GM10266 (cell line): ENCODE results near the gene B4GALT4.

Source experiments
- DNase-seq: peaks from one replicate; pipeline ENCODE4 v3.0.0; 2012; ENCODE audit errors: extremely low spot score
- TF ChIP-seq, protein P1 (sequence below): IDR thresholded peaks from 2 replicates; pipeline ENCODE4 v1.5.1; 2012; ENCODE audit warnings: mild to moderate bottlenecking, low read depth; ENCODE audit not compliant: control insufficient read depth, insufficient read depth; ENCODE audit errors: missing control alignments

B4GALT4 gene

DNA sequence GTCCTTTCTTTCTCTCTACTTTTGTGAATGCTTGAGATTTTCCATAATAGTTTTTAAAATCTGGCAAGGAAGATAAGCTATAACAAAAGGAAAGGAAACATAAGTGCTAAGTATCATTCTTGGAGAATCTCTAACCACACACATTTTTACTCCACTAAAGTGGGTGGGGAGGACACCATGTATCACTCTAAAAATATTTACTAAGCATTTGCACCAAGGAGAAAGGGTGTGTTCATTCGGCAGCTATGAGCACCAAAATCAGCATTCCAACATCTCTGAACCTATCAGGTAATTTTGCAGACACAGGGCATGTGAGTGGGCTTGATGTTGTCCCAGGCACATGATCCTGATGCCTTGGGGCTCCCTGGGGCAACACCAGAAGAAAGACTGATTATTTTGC lies 5.5 kb downstream of the B4GALT4 start:
- TF ChIP-seq, protein P1, sequence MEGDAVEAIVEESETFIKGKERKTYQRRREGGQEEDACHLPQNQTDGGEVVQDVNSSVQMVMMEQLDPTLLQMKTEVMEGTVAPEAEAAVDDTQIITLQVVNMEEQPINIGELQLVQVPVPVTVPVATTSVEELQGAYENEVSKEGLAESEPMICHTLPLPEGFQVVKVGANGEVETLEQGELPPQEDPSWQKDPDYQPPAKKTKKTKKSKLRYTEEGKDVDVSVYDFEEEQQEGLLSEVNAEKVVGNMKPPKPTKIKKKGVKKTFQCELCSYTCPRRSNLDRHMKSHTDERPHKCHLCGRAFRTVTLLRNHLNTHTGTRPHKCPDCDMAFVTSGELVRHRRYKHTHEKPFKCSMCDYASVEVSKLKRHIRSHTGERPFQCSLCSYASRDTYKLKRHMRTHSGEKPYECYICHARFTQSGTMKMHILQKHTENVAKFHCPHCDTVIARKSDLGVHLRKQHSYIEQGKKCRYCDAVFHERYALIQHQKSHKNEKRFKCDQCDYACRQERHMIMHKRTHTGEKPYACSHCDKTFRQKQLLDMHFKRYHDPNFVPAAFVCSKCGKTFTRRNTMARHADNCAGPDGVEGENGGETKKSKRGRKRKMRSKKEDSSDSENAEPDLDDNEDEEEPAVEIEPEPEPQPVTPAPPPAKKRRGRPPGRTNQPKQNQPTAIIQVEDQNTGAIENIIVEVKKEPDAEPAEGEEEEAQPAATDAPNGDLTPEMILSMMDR, result no peak
- no peak for DNase-seq

DNA sequence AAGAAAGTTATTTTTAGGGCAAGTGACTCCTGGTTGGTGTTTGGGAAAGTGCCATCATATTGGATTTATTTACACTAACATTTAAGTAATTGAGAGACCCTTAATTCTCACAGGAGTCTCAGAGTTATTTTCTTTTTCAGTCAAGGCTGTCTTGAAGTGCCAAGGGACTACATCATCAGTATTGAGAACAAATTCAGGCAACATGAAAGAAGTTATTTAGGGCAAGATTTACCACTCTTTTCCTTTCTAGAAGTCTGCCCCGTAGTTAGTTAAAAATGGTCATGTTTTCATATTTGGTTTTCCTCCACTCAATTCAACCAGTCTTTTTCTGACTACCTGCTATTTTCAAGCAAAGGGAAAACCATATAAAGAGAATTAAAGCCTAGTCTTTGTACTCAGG lies 6.1 kb downstream of the B4GALT4 start:
- DNase-seq, result no peak
- TF ChIP-seq, protein P1, result no peak

DNA sequence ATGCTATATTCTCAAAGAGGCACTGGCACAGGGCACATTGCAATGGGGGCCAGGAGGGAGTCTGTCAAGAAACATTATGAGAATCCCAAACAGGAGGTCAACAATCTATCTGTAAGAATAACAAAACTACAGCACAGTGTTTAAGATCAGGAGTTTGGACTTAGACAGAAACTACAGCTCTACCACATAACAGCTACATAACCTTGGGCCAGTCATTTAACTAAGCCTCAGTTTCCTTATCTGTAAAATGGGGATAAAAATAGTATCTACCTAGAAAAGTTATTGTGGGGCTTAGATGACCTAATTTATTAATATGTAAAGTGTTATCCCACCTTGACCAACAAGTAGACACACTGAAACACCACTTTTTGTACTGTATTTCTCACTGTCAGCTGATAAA lies 9.9 kb downstream of the B4GALT4 start:
- TF ChIP-seq, protein P1, result no peak
- no peak for DNase-seq

DNA sequence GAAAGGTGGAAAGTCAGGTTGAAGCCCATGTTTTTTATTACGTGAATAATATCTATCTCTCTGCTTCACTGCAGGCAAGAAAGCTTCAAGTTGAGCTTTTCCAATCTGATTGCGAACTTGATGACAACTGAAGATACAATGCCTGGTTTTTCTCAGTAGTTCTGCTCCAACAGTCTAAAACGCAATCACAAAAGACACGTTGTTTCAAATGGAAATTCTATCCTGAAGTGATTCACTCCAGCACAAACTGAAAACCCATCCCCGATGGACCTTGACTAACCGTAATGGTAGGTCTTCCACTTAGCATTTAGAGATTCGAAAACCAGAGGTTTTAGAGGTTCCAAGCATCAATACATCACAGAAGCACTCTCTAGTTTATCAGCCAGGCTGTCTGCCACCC lies 10.6 kb downstream of the B4GALT4 start:
- TF ChIP-seq, protein P1, result no peak
- no peak for DNase-seq

DNA sequence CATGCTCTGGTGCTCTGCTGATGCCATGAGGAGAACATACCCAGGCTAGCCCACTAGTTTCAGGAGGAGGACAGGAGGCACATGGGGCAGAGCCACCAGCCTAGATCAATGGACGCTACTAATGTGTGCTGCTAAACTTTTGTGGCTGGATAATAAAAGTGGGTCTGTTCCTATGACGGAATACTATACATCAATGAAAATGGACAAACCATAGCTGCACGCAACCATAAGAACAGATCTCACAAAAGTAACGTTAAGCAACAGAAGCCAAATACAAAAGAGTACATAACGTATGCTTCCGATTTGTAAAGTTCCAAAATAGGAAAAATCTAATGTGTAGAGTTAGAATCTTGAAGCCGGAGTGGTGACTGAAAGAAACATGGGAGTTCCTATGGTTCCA lies 11.5 kb downstream of the B4GALT4 start:
- DNase-seq, result no peak
- TF ChIP-seq, protein P1, result no peak

DNA sequence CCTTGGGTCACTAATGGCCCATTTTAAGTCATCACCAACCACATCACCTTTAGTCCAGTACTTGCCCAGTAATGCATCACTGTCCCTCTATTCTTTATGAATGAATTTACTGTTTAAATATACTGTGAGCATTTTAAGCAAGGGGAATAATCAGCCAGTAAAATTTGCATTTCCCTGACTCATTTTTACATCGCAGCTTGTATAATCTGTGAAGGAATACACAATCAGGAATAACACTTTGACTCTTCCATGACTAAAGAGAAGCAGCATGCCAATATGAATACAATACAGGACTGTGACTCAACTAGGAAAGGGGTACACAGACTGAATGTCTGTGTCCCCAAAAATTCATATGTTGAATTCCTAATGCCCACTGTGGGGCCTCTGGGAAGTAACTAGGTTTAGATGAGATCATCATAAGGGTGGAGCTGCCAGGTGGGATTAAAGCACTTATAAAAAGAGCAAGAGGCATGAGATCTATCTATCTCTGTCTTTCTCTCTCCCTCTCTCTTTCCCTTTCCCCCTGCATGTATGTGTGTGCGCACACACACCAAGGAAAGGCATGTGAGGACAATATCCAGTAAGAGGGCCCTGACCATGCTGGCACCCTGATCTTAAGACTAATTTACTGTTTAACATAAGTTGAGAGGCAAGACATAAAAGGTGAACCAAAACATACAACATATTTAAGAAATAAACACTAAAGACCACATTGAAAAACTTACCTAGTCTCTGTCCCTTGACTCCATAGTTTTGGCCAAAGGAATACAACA lies 12.1 kb downstream of the B4GALT4 start:
- DNase-seq, result no peak
- TF ChIP-seq, protein P1, result no peak

DNA sequence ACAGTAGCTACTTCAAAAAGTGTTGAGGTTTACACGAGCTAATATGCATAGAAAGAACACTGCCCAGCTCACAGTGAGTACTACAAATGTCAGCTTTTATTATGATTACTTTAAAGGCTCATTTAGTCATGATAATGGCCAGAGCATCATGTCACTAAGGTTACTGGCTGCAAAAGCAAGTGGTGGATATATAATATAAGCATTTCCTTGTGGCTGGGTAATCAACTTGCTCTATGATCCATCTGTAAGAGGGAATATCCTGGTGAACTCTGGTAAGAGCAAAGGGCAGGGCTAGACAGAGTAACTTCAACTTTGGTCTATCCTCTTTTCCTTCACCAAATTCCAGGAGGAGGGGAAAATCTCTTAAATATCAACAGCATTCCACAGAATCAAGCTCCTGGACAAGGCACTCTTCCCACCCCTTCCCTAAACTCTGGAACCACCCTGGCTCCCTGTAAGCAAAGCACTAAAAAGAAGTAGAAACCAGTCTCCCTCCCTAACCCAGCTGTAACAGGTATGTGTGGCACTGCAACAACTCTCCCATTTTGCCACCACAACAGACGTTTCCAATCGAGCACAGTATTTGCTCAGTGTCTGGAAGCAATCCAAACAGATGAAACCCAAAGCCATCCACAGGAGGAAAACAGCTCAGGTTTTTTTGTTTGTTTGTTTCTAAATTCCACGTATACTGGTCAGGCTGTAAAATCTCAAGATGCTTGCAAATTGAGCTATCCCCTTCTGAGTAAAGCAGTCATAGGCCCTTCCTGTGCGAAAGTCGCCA lies 13.4 kb downstream of the B4GALT4 start:
- DNase-seq, result no peak
- TF ChIP-seq, protein P1, result no peak
